HG02763 (cell line): ENCODE measurements around the gene JAKMIP3.

Source experiments
- ATAC-seq: cut with Tn5 transposase; IDR thresholded peaks from one replicate; pipeline ENCODE4 v1.9.1; 2021; ENCODE audit warnings: mild to moderate bottlenecking, moderate library complexity; ENCODE audit not compliant: unreplicated experiment

Gene JAKMIP3

GRCh38 chr10:132043861-132044695, 21.7 kb upstream of the JAKMIP3 start:
- no peak for ATAC-seq

DNA sequence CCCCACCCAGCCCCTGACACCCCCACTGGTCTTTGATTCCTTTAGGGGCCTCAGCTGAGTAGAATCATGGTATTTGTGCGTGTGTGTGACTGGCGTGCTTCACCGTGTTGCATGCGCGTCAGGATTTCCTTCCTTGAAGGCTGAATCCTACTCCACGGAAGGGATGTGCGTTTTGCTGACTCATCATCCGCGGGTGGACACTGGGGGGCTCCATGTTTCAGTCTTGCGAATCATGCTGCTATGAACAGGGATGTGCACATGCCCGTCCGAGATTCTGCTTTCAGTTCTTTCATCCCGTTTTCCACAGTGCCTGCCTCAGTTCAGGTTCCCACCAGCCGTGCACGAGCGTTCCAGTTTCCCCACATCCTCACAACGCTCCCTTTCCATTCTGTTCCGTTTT, 20.9 kb upstream of the JAKMIP3 start:
- no peak for ATAC-seq

GRCh38 chr10:132045324-132045723, 20.4 kb upstream of the JAKMIP3 start:
- ATAC-seq: no peak

- no peak for ATAC-seq
Observed at GRCh38 chr10:132047575-132048293, 18.0 kb upstream of the JAKMIP3 start.

GRCh38 chr10:132048294-132048667, 17.5 kb upstream of the JAKMIP3 start:
- ATAC-seq: no peak

DNA sequence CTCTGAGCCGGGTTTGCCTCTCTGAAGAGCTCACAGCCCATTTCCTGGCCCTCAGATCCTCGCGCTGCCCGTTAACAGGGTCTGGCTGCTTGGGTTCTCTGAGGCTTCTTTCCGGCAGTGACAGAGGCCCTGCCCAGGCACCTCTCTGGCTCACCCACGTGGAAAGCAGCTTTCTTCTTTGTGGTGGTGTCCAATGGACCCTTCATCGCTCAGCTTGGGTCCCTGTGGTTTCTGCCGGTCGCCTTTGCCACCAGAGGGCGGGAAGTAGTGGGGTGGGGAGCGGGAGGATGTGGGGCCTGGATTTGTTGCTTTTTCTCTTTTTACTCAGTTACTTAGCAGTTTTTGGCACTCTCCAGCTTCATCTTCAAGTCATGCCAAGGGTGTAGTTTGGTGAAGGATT, 15.6 kb upstream of the JAKMIP3 start:
- ATAC-seq: no peak

- no peak for ATAC-seq
Observed at GRCh38 chr10:132052124-132052523, 13.6 kb upstream of the JAKMIP3 start.

DNA sequence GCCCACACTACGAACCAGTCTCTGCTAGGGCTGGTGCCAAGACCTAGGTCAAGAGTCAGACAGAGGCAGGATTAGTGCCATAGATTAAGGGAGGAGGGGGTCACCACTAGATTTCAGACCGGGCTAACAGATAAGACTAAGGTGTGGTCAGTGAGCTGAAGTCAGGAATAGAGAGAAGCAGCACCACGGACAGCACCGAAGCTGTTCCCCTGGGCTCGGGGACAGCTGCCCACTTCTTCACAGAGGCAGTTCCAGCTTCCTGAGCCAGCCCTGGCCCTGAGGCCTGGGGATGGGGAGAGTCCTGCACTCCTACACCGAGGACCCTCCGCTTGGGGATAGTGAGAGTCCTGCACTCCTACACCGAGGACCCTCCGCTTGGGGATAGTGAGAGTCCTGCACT, 11.2 kb upstream of the JAKMIP3 start:
- no peak for ATAC-seq

DNA sequence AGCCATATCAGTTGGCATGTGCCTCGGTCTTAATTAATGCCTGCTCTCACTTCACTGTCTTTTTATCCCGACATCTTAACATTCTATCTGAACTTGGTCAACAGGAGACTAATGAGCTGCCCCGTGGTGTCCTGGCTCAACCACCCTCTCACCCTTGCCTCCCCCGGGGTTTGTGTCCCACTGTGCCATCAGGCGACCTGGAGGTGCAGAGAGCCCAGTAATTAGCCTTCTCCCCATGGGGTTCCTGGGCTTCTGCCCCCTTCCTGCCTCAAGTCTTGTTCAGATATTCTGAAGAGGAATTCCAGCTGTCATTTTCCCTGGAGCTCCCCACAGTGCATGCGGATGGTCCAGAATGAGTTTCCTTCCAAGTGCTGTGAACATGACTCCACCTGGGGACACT, 10.1 kb upstream of the JAKMIP3 start:
- ATAC-seq: no peak

GRCh38 chr10:132056663-132057062, 9.1 kb upstream of the JAKMIP3 start:
- ATAC-seq: no peak

DNA sequence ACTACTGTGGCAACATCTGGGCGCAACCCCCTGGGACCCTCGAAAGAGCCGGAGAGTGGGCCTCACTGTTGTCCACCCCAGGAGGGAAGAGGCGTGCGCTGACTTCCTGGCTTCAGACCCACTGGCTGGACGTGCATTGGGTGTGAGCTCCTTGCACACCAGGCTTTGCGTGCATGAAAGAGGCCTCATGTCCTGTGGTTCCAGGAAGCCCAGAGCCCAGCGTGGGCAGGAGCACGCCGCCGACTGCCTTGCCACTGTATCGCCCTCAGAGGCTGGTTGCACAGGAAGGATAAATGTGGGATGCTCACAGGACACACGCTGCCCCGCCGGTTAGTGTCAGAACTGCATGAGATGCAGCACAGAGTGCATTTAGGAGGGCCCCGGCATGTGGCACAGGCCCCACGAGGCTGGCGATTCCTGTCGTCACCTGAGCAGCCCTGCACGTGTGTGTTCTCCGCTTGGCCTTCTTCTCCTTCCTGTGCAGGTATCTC, 8.5 kb upstream of the JAKMIP3 start:
- no peak for ATAC-seq

- no peak for ATAC-seq
Observed at GRCh38 chr10:132058111-132058745, 7.5 kb upstream of the JAKMIP3 start.

DNA sequence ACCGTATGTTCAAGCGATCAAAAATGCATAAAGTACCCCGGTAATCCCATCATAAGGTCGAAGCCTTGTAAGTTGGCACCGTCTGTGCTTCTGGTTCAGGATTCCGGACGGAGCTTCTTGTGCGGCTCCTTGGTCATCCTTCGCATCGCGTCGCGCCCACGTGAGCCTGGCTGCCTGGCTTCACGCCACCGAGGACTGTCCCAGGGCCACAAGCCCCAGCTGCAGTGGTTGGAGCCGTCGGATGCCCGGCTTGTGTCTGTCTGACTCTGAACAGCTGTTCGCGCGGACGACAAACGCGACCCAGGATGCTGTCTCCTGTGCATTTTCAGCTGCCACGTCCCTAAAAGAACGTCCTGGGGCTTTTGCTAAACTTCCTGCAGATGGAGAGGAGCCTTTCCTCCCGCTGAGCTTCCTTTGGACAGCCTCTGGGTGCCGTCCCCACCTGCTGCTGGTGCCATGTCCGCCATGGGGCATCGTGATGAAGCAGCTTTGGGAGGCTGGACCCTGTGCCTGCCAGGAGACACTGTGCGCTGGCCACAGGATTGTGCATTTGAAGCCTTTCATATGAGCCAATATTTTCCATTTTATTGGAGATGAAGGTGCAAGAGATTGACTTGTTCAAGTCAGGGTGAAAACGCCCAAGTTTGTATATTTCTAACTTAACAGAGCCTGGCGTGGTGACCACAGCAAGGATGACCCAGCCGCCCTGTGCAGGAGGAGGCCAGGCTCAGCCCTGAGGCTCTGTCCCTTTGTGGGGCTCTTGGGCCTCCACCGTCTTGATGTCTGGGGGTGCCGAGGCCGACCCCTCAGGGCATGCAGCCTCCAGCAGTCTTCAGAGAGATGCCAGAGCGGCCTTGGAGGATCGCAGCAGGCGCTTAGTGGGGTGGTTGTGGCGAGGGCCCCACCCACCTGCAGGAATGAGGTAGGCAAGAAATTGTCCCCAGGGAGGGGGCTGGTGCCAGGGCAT, 6.7 kb upstream of the JAKMIP3 start:
- no peak for ATAC-seq

GRCh38 chr10:132059760-132060508, 5.8 kb upstream of the JAKMIP3 start:
- ATAC-seq: no peak

DNA sequence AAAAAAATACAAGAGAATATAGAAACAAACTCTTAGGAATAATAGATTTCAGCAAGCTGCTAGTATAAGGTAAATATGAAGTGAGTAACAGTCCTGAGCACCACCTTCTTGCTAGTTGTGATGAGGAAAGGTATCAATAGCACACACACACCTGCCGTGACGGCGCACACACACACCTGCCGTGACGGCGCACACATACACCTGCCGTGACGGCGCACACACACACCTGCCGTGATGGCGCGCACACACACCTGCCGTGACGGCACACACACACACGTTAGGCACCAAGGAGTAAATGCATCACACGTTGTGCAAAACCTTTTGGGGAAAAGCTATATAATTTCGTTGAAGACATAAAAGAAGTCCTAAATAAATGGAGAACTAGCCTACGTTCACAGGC, 4.7 kb upstream of the JAKMIP3 start:
- ATAC-seq: no peak

- ATAC-seq: no peak
Observed at GRCh38 chr10:132061465-132061864, 4.3 kb upstream of the JAKMIP3 start.

- no peak for ATAC-seq
Observed at GRCh38 chr10:132062116-132062515, 3.6 kb upstream of the JAKMIP3 start.

GRCh38 chr10:132062641-132063390, 2.9 kb upstream of the JAKMIP3 start:
- no peak for ATAC-seq

DNA sequence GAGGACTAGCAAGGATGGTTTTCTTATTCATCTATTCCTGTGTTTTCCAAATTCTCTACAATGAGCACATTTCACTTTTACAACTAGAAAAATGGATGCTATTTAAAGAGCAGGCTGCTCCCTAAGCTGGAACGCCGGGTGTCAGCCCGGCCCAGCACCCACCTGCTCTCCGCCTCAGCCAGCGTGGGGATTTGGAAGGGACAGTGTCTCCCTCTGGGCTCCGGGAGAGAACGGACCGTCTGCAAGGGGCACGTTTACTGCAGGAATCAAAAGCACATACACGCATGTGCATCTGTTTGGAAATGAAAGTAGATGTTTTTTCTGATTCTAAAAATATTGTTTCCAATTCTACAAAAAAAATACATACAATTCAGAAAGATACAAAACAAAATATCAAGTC, 2.3 kb upstream of the JAKMIP3 start:
- no peak for ATAC-seq
